Activated T-cell treated with anti-CD3 and anti-CD28 coated beads, Interleukin-2, amount 50 U/mL, for 72 hours (primary cell): ENCODE data around the gene CRB2. TPM values are rescaled to one million over a fixed set of nuclear protein-coding genes. Genes with fewer than 3 reads are reported as not detected.

Experiments
- ATAC-seq, 2 donors: fragments of 150-1000 bp; cut with Tn5 transposase; replicated peaks in 1 of 2; 2 replicates each; pipeline ENCODE4 v1.10.0; 2021; ENCODE audit warnings: moderate library complexity in 2 of 2, mild to moderate bottlenecking in 1 of 2
- DNase-seq, 2 donors: peaks; one replicate each; pipeline ENCODE4 v3.0.0; 2021 to 2022; ENCODE audit warnings: mixed read lengths in 1 of 2
- H3K27ac Mint-ChIP-seq: one replicate; pipeline ENCODE4 v1.8.0; 2022; ENCODE audit warnings: mild to moderate bottlenecking, moderate library complexity, mixed read lengths
- H3K27me3 Mint-ChIP-seq: one replicate; pipeline ENCODE4 v1.8.0; 2022; ENCODE audit warnings: low read depth, mixed read lengths
- H3K36me3 Mint-ChIP-seq, 2 donors: one replicate each; pipeline ENCODE4 v1.8.0; 2022; ENCODE audit warnings: mixed read lengths in 2 of 2, mild to moderate bottlenecking in 1 of 2; ENCODE audit not compliant: insufficient read depth in 2 of 2
- H3K4me1 Mint-ChIP-seq: one replicate; pipeline ENCODE4 v1.8.0; 2022; ENCODE audit warnings: low read depth, mixed read lengths
- H3K4me3 Mint-ChIP-seq, 2 donors: one replicate each; pipeline ENCODE4 v1.8.0; 2022; ENCODE audit warnings: mild to moderate bottlenecking in 2 of 2, mixed read lengths in 2 of 2, moderate library complexity in 2 of 2
- H3K9me3 Mint-ChIP-seq, 2 donors: one replicate each; pipeline ENCODE4 v1.8.0; 2022; ENCODE audit warnings: mixed read lengths in 2 of 2
- total RNA-seq, 2 donors: library from RNA; stranded (reverse); gene quantifications; one replicate each; pipeline ENCODE4 v1.2.3, GENCODE V29; 2022

The CRB2 gene
- not detected for total RNA-seq

GRCh38 chr9:123355761-123356431, at the start of gene CRB2:
CRB2 (plus strand) TSS chr9:123356197; CDS start chr9:123356261, 64 bp downstream.
- peaks cover 23% of the 10 kb centered on the region for H3K4me1 Mint-ChIP-seq
- no peak for ATAC-seq
- no peak within 1 kb of the TSS for H3K27ac Mint-ChIP-seq
- H3K36me3 Mint-ChIP-seq = no peaks in the 10 kb centered on the region
- no peak for DNase-seq
- H3K9me3 Mint-ChIP-seq = no peaks in the 10 kb centered on the region
- H3K4me3 Mint-ChIP-seq = no peak within 1 kb of the TSS
- H3K27me3 Mint-ChIP-seq = peaks cover 8% of the 10 kb centered on the region

- H3K4me3 Mint-ChIP-seq = no peak overlapping the region
- no peaks in the 10 kb centered on the region for H3K27me3 Mint-ChIP-seq
- no peaks in the 10 kb centered on the region for H3K9me3 Mint-ChIP-seq
- DNase-seq (no peak), ATAC-seq (no peak)
- no peaks in the 10 kb centered on the region for H3K36me3 Mint-ChIP-seq
- H3K4me1 Mint-ChIP-seq = peaks cover 12% of the 10 kb centered on the region
- no peak overlapping the region for H3K27ac Mint-ChIP-seq
Measured at GRCh38 chr9:123309611-123310010, 46.4 kb upstream of the CRB2 start.

DNA sequence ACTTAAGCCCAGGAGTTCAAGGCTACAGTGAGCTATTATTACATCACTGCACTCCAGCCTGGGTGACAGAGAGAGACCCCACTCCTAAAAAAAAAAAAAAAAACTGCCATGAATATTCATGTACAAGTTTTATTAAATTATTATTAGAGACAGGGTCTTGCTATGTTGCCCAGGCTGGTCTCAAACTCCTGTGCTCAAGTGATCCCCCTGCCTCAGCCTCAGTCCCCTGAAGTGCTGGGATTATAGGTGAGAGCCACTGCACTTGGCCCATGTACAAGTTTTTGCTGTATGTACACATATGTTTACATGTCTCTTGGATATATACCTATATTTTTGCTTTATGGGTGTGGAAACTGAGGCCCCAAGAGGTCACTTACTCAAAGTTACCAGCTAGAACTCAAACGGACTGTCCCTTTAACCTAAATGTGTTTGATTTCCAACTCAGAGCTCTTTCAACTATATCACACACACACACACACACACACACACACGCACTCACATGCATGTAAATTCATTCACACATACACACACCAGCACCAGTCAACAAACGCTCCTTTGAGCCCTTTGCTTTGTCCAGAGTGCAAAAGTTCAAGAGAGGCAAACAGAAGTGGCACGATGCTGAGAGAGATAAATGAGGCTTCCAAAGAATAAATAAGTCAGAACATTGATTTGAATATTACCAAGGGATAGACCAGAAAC, 45.3 kb upstream of the CRB2 start:
- peaks cover 1% of the 10 kb centered on the region for H3K4me1 Mint-ChIP-seq
- ATAC-seq = no peak
- no peak overlapping the region for H3K4me3 Mint-ChIP-seq
- H3K36me3 Mint-ChIP-seq = no peaks in the 10 kb centered on the region
- no peaks in the 10 kb centered on the region for H3K9me3 Mint-ChIP-seq
- DNase-seq = no peak
- H3K27ac Mint-ChIP-seq = no peak overlapping the region
- no peaks in the 10 kb centered on the region for H3K27me3 Mint-ChIP-seq

DNA sequence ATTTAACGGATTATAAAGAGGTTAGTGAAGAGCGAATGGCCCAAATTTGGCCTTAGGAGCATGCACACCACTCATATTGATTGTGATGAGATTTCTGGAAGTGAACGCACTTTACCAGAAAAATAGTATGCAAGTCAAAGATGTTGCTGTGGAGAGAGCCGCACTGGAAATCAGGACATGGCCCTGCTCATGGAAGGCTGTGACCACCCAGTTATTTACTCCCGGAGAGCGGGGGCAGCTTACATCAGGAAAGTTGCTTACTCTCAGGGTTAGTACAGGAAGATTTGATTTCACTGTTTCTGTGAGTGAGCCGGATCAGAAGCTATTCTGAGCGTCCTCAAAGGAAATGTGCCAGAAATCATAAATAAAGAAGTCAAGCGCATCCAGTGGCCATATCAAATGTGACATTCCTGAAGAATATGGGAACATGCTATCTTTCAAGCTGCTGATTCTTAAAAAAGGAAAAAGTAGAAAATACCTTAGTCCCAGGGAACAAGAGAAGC, 44.7 kb upstream of the CRB2 start:
- ATAC-seq (no peak), DNase-seq (no peak)
- no peak overlapping the region for H3K4me3 Mint-ChIP-seq
- H3K27ac Mint-ChIP-seq = no peak overlapping the region
- no peaks in the 10 kb centered on the region for H3K36me3 Mint-ChIP-seq
- H3K9me3 Mint-ChIP-seq = no peaks in the 10 kb centered on the region
- H3K4me1 Mint-ChIP-seq = no peaks in the 10 kb centered on the region
- H3K27me3 Mint-ChIP-seq = no peaks in the 10 kb centered on the region

GRCh38 chr9:123312306-123312877, 43.6 kb upstream of the CRB2 start:
- Mint-ChIP-seq H3K4me1 (peaks cover 1% of the 10 kb centered on the region), H3K27me3 (no peaks in the 10 kb centered on the region), H3K27ac (no peak overlapping the region), H3K9me3 (no peaks in the 10 kb centered on the region), H3K36me3 (no peaks in the 10 kb centered on the region), H3K4me3 (no peak overlapping the region)
- ATAC-seq = no peak
- no peak for DNase-seq

GRCh38 chr9:123314617-123315016, 41.4 kb upstream of the CRB2 start:
- no peaks in the 10 kb centered on the region for H3K27me3 Mint-ChIP-seq
- ATAC-seq (no peak), DNase-seq (no peak)
- H3K4me3 Mint-ChIP-seq = no peak overlapping the region
- H3K36me3 Mint-ChIP-seq = no peaks in the 10 kb centered on the region
- H3K9me3 Mint-ChIP-seq = no peaks in the 10 kb centered on the region
- no peak overlapping the region for H3K27ac Mint-ChIP-seq
- peaks cover 14% of the 10 kb centered on the region for H3K4me1 Mint-ChIP-seq

- no peaks in the 10 kb centered on the region for H3K27me3 Mint-ChIP-seq
- DNase-seq = no peak
- no peak overlapping the region for H3K27ac Mint-ChIP-seq
- H3K9me3 Mint-ChIP-seq = no peaks in the 10 kb centered on the region
- peaks cover 23% of the 10 kb centered on the region for H3K4me1 Mint-ChIP-seq
- H3K36me3 Mint-ChIP-seq = no peaks in the 10 kb centered on the region
- H3K4me3 Mint-ChIP-seq = no peak overlapping the region
- no peak for ATAC-seq
Measured at GRCh38 chr9:123315635-123316034, 40.4 kb upstream of the CRB2 start.

- H3K4me3 Mint-ChIP-seq = no peak overlapping the region
- H3K4me1 Mint-ChIP-seq = peaks cover 25% of the 10 kb centered on the region
- no peaks in the 10 kb centered on the region for H3K27me3 Mint-ChIP-seq
Measured at GRCh38 chr9:123316053-123316718, 39.8 kb upstream of the CRB2 start.

GRCh38 chr9:123318202-123318601, 37.8 kb upstream of the CRB2 start:
- peaks cover 46% of the 10 kb centered on the region for H3K4me1 Mint-ChIP-seq
- H3K27ac Mint-ChIP-seq = no peak overlapping the region
- ATAC-seq (no peak), DNase-seq (peak; percentile 37 to 45)
- peaks cover 0 to 2% of the 10 kb centered on the region in 2 donors for H3K36me3 Mint-ChIP-seq
- no peaks in the 10 kb centered on the region for H3K27me3 Mint-ChIP-seq
- H3K9me3 Mint-ChIP-seq = no peaks in the 10 kb centered on the region
- H3K4me3 Mint-ChIP-seq = no peak overlapping the region

More at GRCh38 chr9:123316053-123316718, 39.8 kb upstream of the CRB2 start:
- Mint-ChIP-seq H3K9me3 (no peaks in the 10 kb centered on the region), H3K27ac (no peak overlapping the region), H3K36me3 (no peaks in the 10 kb centered on the region)
- ATAC-seq = no peak
- no peak for DNase-seq

DNA sequence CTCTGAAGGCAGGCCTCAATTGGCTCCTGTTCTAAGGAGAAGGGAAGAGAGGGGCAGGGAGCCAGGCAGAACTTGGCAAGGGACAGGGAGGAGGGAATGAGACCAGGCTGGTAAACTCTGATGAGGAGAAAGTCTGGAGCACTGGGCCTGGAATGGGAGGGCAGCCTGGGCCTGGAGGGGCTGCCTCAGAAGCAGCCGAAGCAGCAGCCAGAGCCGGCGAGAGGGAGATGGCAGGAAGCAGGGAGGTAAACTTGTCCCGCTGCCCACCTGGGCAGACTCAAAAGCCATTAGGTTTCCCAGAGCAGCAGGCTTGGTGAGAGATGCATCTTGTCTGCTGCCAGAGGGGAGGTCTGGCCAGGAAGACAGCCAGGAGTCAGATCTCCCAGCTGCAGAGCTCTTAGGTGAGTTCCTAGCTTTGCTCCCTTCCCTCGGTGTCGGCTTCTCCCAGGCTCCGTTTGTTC, 37.0 kb upstream of the CRB2 start:
- Mint-ChIP-seq H3K27me3 (no peaks in the 10 kb centered on the region), H3K4me3 (no peak overlapping the region), H3K9me3 (no peaks in the 10 kb centered on the region), H3K4me1 (peaks cover 49% of the 10 kb centered on the region), H3K27ac (no peak overlapping the region), H3K36me3 (peaks cover 0 to 2% of the 10 kb centered on the region in 2 donors)
- ATAC-seq = no peak
- no peak for DNase-seq

GRCh38 chr9:123319541-123320339, 36.3 kb upstream of the CRB2 start:
- H3K36me3 Mint-ChIP-seq = peaks cover 0 to 2% of the 10 kb centered on the region in 2 donors
- DNase-seq (no peak), ATAC-seq (no peak)
- H3K4me3 Mint-ChIP-seq = no peak overlapping the region
- no peak overlapping the region for H3K27ac Mint-ChIP-seq
- no peaks in the 10 kb centered on the region for H3K9me3 Mint-ChIP-seq
- peaks cover 49% of the 10 kb centered on the region for H3K4me1 Mint-ChIP-seq
- no peaks in the 10 kb centered on the region for H3K27me3 Mint-ChIP-seq

- DNase-seq = no peak
- no peak overlapping the region for H3K27ac Mint-ChIP-seq
Measured at GRCh38 chr9:123320814-123321213, 35.2 kb upstream of the CRB2 start.

More at GRCh38 chr9:123320814-123321213, 35.2 kb upstream of the CRB2 start:
- Mint-ChIP-seq H3K27me3 (no peaks in the 10 kb centered on the region), H3K4me1 (peaks cover 49% of the 10 kb centered on the region), H3K36me3 (peaks cover 0 to 2% of the 10 kb centered on the region in 2 donors), H3K4me3 (no peak overlapping the region), H3K9me3 (no peaks in the 10 kb centered on the region)
- no peak for ATAC-seq
